ENCODE data around the gene RNASE9.

DNA sequence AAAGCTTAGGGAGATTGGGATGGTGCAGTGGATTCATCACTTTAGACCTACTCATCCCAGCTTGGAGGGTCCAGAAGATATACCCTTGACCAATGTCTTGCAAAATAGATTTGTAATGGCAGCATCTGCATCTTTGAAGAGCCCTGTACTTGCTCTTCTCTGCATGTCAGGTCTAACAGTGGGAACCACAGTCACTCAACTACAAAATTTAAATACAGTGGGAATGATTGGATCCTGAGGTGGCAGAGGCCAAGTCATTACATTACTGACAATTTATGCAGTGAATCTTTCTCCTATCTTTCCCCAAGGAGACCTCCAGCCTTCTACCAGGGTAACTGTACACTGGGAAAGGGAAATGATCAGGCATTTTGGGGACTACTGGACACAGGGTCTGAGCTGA is 8.2 kb upstream of the RNASE9 start:
- no peak for TF ChIP-seq E2F6 (IDR thresholded peaks at IDR 0.05; ENCODE audit: borderline replicate concordance, low read depth)
- no peak for TF ChIP-seq EHMT2 (IDR thresholded peaks at IDR 0.05; ENCODE audit: low read depth)
- TF ChIP-seq RFX5 (IDR thresholded peaks at IDR 0.05), result no peak
- TF ChIP-seq CTCF (IDR thresholded peaks at IDR 0.05), result no peak
- no peak for TF ChIP-seq EP300 (IDR thresholded peaks at IDR 0.05)
- no peak for TF ChIP-seq PHF8 (IDR thresholded peaks at IDR 0.05; ENCODE audit: borderline replicate concordance, low read depth)
- no peak for TF ChIP-seq MAX (IDR thresholded peaks at IDR 0.05)
